ENCODE measurements around the gene NGEF.

Gene NGEF

DNA sequence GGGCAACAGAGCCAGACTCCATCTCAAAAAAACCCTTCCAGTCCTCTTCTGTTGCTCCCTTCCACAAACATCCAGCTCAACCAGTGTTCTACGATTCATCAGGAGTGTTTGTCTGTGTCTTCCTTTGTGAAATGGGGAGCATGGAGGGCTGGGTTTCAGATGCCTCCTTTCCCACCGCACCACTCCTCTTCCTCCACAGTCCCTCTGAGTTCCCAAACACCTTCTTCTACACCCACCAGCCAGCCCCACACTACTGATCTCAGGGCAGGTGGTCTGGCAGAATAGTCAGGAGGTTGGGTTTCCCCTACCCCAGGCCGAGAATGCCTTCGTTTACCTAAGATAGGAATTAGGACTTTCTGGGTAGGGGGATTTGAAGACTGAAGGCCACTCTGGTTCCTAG, 36.9 kb downstream of the NGEF start:
- TF ChIP-seq, protein P1, sequence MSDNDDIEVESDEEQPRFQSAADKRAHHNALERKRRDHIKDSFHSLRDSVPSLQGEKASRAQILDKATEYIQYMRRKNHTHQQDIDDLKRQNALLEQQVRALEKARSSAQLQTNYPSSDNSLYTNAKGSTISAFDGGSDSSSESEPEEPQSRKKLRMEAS (IDR thresholded peaks at IDR 0.05), result no peak
- TF ChIP-seq FOXM1 (IDR thresholded peaks at IDR 0.05; ENCODE audit: borderline replicate concordance, low read depth) (no peak), NFIC (IDR thresholded peaks at IDR 0.05) (no peak), TCF12 (IDR thresholded peaks at IDR 0.05; ENCODE audit: low read depth) (no peak), RAD21 (IDR thresholded peaks at IDR 0.05; ENCODE audit: low read depth) (no peak), TAF1 (IDR thresholded peaks at IDR 0.05; ENCODE audit: low read depth) (no peak), EGR1 (IDR thresholded peaks at IDR 0.05) (no peak), CEBPB (IDR thresholded peaks at IDR 0.05) (no peak), YY1 (IDR thresholded peaks at IDR 0.05; ENCODE audit: low read depth) (no peak), TEAD4 (IDR thresholded peaks at IDR 0.05) (no peak), ZBTB7A (IDR thresholded peaks at IDR 0.05; ENCODE audit: low read depth) (no peak)
- TF ChIP-seq, protein P2, sequence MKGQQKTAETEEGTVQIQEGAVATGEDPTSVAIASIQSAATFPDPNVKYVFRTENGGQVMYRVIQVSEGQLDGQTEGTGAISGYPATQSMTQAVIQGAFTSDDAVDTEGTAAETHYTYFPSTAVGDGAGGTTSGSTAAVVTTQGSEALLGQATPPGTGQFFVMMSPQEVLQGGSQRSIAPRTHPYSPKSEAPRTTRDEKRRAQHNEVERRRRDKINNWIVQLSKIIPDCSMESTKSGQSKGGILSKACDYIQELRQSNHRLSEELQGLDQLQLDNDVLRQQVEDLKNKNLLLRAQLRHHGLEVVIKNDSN (IDR thresholded peaks at IDR 0.05), result no peak

DNA sequence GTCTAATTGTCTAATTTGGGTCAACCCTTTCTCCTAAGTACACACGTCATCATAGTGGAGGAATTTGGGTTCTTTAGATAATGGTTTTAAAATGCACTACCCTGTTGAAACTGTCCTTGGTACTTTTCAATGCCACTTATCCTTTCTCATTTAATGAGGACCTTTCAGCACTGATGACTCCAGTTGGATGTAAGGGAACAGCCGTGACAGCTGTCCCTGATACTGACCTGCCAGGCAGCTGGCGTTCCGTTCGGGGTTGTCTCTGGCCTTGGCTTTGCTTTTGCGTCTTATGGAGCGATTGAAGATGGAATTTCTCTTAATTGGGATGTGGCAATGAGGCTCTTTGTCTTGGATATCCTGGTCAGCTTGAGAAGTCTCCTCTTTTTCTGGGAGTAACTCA, 38.7 kb downstream of the NGEF start:
- TF ChIP-seq TCF12 (IDR thresholded peaks at IDR 0.05; ENCODE audit: low read depth), result no peak
- no peak for TF ChIP-seq EGR1 (IDR thresholded peaks at IDR 0.05)
- no peak for TF ChIP-seq NFIC (IDR thresholded peaks at IDR 0.05)
- TF ChIP-seq TEAD4 (IDR thresholded peaks at IDR 0.05), result no peak
- TF ChIP-seq, protein P1 (IDR thresholded peaks at IDR 0.05), result no peak
- no peak for TF ChIP-seq EP300 (IDR thresholded peaks at IDR 0.05; ENCODE audit: borderline replicate concordance)
- TF ChIP-seq CREB1 (IDR thresholded peaks at IDR 0.05; ENCODE audit: low read depth), result no peak
- no peak for TF ChIP-seq ZBTB7A (IDR thresholded peaks at IDR 0.05; ENCODE audit: low read depth)
- TF ChIP-seq RAD21 (IDR thresholded peaks at IDR 0.05; ENCODE audit: low read depth), result no peak

DNA sequence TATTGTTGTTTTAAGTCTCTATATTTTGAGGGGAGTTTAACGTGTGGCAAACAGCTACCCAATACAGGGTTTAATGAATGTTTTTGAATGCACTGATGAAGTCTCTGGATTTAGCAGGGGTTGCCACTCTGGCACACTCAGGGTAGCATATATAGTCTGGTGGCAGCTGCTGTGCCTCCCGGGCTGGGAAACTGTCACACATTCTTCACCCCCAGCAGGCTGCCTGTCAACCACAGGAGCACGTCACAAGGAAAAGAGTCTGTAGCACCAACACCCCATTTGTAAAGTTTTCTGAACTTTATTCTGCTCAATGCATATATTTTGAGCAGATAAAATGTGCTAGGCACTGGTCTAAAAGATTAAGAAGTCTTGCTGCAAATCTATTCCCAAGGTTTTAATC, 39.3 kb downstream of the NGEF start:
- TF ChIP-seq FOXM1 (IDR thresholded peaks at IDR 0.05; ENCODE audit: borderline replicate concordance, low read depth), result no peak
- TF ChIP-seq, protein P3, sequence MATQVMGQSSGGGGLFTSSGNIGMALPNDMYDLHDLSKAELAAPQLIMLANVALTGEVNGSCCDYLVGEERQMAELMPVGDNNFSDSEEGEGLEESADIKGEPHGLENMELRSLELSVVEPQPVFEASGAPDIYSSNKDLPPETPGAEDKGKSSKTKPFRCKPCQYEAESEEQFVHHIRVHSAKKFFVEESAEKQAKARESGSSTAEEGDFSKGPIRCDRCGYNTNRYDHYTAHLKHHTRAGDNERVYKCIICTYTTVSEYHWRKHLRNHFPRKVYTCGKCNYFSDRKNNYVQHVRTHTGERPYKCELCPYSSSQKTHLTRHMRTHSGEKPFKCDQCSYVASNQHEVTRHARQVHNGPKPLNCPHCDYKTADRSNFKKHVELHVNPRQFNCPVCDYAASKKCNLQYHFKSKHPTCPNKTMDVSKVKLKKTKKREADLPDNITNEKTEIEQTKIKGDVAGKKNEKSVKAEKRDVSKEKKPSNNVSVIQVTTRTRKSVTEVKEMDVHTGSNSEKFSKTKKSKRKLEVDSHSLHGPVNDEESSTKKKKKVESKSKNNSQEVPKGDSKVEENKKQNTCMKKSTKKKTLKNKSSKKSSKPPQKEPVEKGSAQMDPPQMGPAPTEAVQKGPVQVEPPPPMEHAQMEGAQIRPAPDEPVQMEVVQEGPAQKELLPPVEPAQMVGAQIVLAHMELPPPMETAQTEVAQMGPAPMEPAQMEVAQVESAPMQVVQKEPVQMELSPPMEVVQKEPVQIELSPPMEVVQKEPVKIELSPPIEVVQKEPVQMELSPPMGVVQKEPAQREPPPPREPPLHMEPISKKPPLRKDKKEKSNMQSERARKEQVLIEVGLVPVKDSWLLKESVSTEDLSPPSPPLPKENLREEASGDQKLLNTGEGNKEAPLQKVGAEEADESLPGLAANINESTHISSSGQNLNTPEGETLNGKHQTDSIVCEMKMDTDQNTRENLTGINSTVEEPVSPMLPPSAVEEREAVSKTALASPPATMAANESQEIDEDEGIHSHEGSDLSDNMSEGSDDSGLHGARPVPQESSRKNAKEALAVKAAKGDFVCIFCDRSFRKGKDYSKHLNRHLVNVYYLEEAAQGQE (IDR thresholded peaks at IDR 0.05; ENCODE audit: low read depth), result no peak
- no peak for TF ChIP-seq YY1 (IDR thresholded peaks at IDR 0.05; ENCODE audit: low read depth)
- TF ChIP-seq, protein P1 (IDR thresholded peaks at IDR 0.05), result no peak

DNA sequence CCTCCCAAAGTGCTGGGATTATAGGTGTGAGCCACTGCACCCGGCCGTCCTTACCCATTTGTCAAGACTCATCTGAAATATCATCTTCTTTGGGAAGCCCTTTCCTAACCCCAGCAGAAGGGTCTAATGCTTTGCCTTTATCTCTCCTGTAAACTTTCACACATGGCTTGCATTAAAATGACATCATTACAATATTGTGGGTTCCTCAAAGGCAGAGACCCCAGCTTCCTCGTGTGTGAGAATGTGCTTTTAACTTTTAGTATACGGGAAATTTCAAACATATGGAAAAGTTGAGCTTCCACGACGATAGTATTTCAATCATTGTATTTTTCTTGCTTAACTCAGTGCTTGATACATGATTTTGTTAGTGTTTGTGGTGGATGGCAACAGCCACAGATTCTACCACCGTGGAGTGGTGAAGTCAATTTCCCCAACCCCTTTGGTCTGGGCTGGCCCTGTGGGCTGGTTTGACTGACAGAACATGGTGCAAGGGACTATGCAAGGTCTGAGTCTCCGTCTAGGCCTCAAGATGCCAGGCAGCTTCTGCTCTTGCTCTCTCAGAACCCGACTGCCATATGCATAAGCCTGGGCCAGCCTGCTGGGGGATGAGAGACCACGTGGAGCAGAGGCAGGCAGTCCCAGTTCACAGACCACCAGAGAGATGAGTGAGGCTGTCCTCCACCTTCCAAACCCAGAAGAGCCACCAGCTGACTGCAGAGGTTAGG, 39.9 kb downstream of the NGEF start:
- TF ChIP-seq TAF1 (IDR thresholded peaks at IDR 0.05; ENCODE audit: low read depth), result no peak
- TF ChIP-seq YY1 (IDR thresholded peaks at IDR 0.05; ENCODE audit: low read depth), result no peak
- TF ChIP-seq RAD21 (IDR thresholded peaks at IDR 0.05; ENCODE audit: low read depth), result no peak

DNA sequence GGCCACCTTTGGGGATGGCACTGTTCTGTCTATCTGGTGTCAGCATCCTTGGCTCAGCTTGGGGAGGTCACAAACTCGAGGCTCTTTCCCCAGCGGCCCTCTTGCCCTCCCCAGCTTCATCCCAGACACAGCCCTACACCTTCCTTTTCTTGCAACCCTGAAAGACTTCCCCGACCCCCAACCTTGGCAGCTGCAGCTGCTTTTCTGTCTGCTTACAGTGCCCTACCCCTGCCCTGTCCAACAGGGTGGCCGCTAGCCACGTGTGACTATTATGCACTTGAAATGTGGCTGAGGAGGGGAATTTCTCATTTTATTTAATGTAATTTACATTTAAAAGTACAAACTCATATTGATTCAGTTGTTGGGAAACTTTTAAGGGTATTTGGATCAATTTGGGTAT, 41.3 kb downstream of the NGEF start:
- TF ChIP-seq, protein P1 (IDR thresholded peaks at IDR 0.05), result no peak
- TF ChIP-seq TAF1 (IDR thresholded peaks at IDR 0.05; ENCODE audit: low read depth) (no peak), FOXM1 (IDR thresholded peaks at IDR 0.05; ENCODE audit: borderline replicate concordance, low read depth) (no peak), CREB1 (IDR thresholded peaks at IDR 0.05; ENCODE audit: low read depth) (no peak), CEBPB (IDR thresholded peaks at IDR 0.05) (no peak)
- TF ChIP-seq, protein P3 (IDR thresholded peaks at IDR 0.05; ENCODE audit: low read depth), result no peak

DNA sequence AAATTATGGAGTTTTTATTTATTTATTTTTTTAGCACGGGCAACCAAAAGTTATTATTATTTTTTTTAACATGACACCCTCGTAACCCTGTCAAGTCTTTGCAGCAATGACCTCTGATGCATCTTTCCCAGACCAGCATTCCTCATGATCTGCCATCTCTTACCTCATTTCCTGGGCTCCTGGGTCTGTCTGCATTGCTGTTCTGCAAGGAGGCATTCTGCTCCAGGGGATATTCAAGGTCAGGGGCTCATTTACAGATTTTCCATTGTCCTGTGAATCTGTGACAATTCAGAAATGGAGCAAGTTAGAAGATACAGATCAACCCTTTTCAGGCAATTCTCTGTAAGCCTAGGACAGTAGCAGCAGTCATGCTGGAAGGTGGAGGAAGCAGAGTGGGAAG, 43.0 kb downstream of the NGEF start:
- TF ChIP-seq EP300 (IDR thresholded peaks at IDR 0.05; ENCODE audit: borderline replicate concordance) (peak; percentile 32; the same call in 1 of the 2 replicates), TEAD4 (IDR thresholded peaks at IDR 0.05) (no peak)

DNA sequence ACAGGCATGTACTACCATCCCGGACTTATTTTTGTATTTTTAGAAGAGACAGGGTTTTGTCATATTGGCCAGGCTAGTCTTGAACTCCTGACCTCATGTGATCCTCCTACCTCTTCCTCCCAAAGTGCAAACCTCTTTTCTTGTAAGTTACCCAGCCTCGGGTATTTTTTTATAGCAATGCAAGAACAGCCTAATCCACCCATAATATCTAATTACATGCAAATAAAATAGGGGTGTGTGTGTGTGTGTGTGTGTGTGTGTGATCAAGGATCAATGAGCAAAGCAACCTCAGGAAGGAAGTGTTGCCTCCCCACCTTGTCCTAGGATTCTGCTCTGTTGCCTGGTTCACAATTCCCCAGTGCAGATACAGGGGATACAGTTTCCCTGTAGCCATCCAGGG, 45.6 kb downstream of the NGEF start:
- TF ChIP-seq TEAD4 (IDR thresholded peaks at IDR 0.05), result no peak
- TF ChIP-seq, protein P1 (IDR thresholded peaks at IDR 0.05), result no peak
- no peak for TF ChIP-seq ZBTB7A (IDR thresholded peaks at IDR 0.05; ENCODE audit: low read depth)
- no peak for TF ChIP-seq TCF12 (IDR thresholded peaks at IDR 0.05; ENCODE audit: low read depth)
- TF ChIP-seq NFIC (IDR thresholded peaks at IDR 0.05), result no peak
- TF ChIP-seq YY1 (IDR thresholded peaks at IDR 0.05; ENCODE audit: low read depth), result no peak
- no peak for TF ChIP-seq EP300 (IDR thresholded peaks at IDR 0.05; ENCODE audit: borderline replicate concordance)
- TF ChIP-seq CEBPB (IDR thresholded peaks at IDR 0.05), result no peak
- no peak for TF ChIP-seq TAF1 (IDR thresholded peaks at IDR 0.05; ENCODE audit: low read depth)
- TF ChIP-seq CREB1 (IDR thresholded peaks at IDR 0.05; ENCODE audit: low read depth), result no peak
- no peak for TF ChIP-seq FOXM1 (IDR thresholded peaks at IDR 0.05; ENCODE audit: borderline replicate concordance, low read depth)
- TF ChIP-seq RAD21 (IDR thresholded peaks at IDR 0.05; ENCODE audit: low read depth), result no peak
- no peak for TF ChIP-seq EGR1 (IDR thresholded peaks at IDR 0.05)
